HepG2 (cell line): ENCODE measurements around the gene HES6. TPM values are rescaled to one million over a fixed set of nuclear protein-coding genes. Genes with fewer than 3 reads are reported as not detected.

Experiments used
- ADNP ChIP-seq: sonication (generic); formaldehyde crosslinking; IDR thresholded peaks from 2 replicates; pipeline ENCODE4 v1.4.0; 2020; ENCODE audit warnings: missing genetic modification reagents
- AHR ChIP-seq: IDR thresholded peaks from 2 replicates; pipeline ENCODE4 v1.6.1; 2018; ENCODE audit warnings: missing genetic modification reagents, missing compliant biosample characterization
- ISL2 ChIP-seq: sonication (generic); formaldehyde crosslinking; IDR thresholded peaks from 2 replicates; pipeline ENCODE4 v1.5.0; 2020; ENCODE audit warnings: missing genetic modification reagents
- MXD4 ChIP-seq: IDR thresholded peaks from 2 replicates; pipeline ENCODE4 v1.6.1; 2016; ENCODE audit warnings: mild to moderate bottlenecking, missing biosample characterization, missing genetic modification reagents
- PRMT3 ChIP-seq: sonication (generic); formaldehyde crosslinking; IDR thresholded peaks from 2 replicates; pipeline ENCODE4 v1.8.1; 2022; ENCODE audit warnings: low read depth, mild to moderate bottlenecking, moderate library complexity, missing genetic modification reagents, borderline replicate concordance
- SMAD3 ChIP-seq: sonication (generic); formaldehyde crosslinking; IDR thresholded peaks from 2 replicates; pipeline ENCODE4 v1.4.0; 2020; ENCODE audit warnings: missing genetic modification reagents
- ZNF317 ChIP-seq: sonication (generic); formaldehyde crosslinking; IDR thresholded peaks from 2 replicates; pipeline ENCODE4 v1.5.0; 2020; ENCODE audit warnings: mild to moderate bottlenecking, missing genetic modification reagents
- ZNF83 ChIP-seq: sonication (generic); formaldehyde crosslinking; IDR thresholded peaks from 2 replicates; pipeline ENCODE4 v1.4.0; 2020; ENCODE audit warnings: missing genetic modification reagents, mild to moderate bottlenecking, borderline replicate concordance
- ZNF850 ChIP-seq: sonication (generic); formaldehyde crosslinking; conservative IDR thresholded peaks from 2 replicates; pipeline ENCODE4 v1.9.0; 2021; ENCODE audit warnings: mild to moderate bottlenecking, missing genetic modification reagents
- ZNF891 ChIP-seq: sonication (generic); formaldehyde crosslinking; IDR thresholded peaks from 2 replicates; pipeline ENCODE4 v1.5.0; 2020; ENCODE audit warnings: mild to moderate bottlenecking, missing genetic modification reagents
- polyA plus RNA-seq, 8 experiments: library from polyadenylated mRNA; depleted of rRNA in 3 of 8; stranded (reverse) in 7 of 8; unstranded in 1 of 8; fragments of >200 nt; fragmentation: Illumina TruSeq in 4 of 8; extraction: Trizol in 4 of 8; gene quantifications; 2 replicates each; pipeline versions ENCODE4 v1.2.1 to v1.2.3, GENCODE V29; 2011 to 2016; ENCODE audit warnings: low read depth in 4 of 8, missing spikeins in 1 of 8, mixed read lengths in 1 of 8; ENCODE audit not compliant: insufficient read depth in 1 of 8
- total RNA-seq, 5 experiments: library from RNA; depleted of rRNA; stranded (reverse); fragments of >200 nt; fragmentation: Illumina TruSeq; extraction: Trizol; gene quantifications; 2 replicates each; pipeline ENCODE4 v1.2.3, GENCODE V29; 2016; ENCODE audit warnings: low read depth in 1 of 5
- TF ChIP-seq, protein P1 (sequence below): sonication (generic); formaldehyde crosslinking; IDR thresholded peaks from 2 replicates; pipeline ENCODE4 v1.5.0; 2020; ENCODE audit warnings: missing genetic modification reagents, mild to moderate bottlenecking, borderline replicate concordance
- TF ChIP-seq, protein P2 (sequence below): sonication (generic); formaldehyde crosslinking; IDR thresholded peaks from 2 replicates; pipeline ENCODE4 v1.4.0; 2020; ENCODE audit warnings: missing genetic modification reagents
- TF ChIP-seq, protein P3 (sequence below): sonication (generic); formaldehyde crosslinking; conservative IDR thresholded peaks from 2 replicates; pipeline ENCODE4 v1.8.0; 2022; ENCODE audit warnings: low read depth, missing genetic modification reagents

Gene HES6
- total and polyA plus RNA-seq, 2 of the 13 experiments (the other 11 are each of a cell fraction or from before 2014, with no cell fraction given) = 19.5 to 82.8 TPM

DNA sequence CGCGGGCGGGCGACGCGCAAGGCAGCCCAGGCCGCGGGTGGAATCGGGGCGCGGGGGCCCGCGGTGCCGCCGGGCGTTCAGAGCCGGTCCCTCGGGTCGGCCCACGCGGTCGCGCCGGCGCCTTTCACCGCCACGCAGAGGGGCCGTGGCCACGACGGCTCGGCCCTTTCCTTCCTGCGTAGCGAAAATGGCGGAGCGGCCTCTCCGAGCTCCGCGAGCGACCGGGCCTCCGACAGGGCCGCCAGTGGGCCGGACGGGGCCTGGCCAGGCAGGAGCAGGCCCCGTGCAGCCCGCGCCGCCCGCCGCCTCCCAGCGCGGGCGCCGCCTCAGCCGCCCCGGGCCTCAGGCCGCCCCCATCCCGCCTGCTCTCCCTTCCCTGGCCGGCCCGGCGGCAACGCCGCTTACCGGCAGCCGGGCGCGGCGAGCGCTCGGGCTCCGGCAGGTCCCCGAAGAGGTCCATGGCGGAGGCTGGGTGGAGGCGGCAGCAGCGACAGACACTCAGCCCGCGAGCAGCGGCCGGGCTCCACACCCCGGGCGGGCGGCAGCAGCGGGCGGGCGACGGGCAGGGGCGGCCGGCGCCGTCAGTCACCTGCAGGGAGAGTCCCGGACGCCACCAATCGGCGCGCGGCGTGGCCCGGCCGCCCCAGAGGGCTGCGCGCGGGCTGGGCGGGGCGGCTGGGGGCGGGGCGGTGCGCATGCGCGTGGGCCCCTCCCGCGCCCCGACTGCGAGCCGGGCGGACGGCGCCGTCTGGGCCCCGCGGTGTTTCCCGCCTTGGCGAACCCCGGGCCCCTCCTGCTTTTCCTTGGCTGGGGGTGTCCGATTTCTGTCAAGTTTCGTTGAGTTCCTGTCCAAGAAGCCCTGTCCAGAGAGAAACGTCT, 36.5 kb downstream of the HES6 start, which contains the start of gene ILKAP (continued):
- TF ChIP-seq, protein P1, sequence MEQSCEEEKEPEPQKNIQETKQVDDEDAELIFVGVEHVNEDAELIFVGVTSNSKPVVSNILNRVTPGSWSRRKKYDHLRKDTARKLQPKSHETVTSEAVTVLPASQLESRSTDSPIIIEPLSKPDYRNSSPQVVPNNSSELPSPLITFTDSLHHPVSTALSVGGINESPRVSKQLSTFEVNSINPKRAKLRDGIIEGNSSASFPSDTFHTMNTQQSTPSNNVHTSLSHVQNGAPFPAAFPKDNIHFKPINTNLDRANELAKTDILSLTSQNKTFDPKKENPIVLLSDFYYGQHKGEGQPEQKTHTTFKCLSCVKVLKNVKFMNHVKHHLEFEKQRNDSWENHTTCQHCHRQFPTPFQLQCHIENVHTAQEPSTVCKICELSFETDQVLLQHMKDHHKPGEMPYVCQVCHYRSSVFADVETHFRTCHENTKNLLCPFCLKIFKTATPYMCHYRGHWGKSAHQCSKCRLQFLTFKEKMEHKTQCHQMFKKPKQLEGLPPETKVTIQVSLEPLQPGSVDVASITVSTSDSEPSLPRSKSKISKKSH (CRISPR knock-in tag) = 0 out of 2 replicates have a peak, but pooled peaks have one; percentile 72
- TF ChIP-seq MXD4 (CRISPR knock-in tag) (0 out of 2 replicates have a peak, but pooled peaks have one; percentile 50), PRMT3 (CRISPR knock-in tag) (no peak), ZNF317 (0 out of 2 replicates have a peak, but pooled peaks have one; percentile 35), ZNF83 (CRISPR knock-in tag) (0 out of 2 replicates have a peak, but pooled peaks have one; percentile 20), AHR (CRISPR knock-in tag) (no peak; the same call in 1 of the 2 replicates), ZNF850 (CRISPR knock-in tag) (no peak), ZNF891 (peak; percentile 92), SMAD3 (CRISPR knock-in tag) (no peak), ADNP (CRISPR knock-in tag) (no peak), ISL2 (CRISPR knock-in tag) (no peak)
- TF ChIP-seq, protein P2, sequence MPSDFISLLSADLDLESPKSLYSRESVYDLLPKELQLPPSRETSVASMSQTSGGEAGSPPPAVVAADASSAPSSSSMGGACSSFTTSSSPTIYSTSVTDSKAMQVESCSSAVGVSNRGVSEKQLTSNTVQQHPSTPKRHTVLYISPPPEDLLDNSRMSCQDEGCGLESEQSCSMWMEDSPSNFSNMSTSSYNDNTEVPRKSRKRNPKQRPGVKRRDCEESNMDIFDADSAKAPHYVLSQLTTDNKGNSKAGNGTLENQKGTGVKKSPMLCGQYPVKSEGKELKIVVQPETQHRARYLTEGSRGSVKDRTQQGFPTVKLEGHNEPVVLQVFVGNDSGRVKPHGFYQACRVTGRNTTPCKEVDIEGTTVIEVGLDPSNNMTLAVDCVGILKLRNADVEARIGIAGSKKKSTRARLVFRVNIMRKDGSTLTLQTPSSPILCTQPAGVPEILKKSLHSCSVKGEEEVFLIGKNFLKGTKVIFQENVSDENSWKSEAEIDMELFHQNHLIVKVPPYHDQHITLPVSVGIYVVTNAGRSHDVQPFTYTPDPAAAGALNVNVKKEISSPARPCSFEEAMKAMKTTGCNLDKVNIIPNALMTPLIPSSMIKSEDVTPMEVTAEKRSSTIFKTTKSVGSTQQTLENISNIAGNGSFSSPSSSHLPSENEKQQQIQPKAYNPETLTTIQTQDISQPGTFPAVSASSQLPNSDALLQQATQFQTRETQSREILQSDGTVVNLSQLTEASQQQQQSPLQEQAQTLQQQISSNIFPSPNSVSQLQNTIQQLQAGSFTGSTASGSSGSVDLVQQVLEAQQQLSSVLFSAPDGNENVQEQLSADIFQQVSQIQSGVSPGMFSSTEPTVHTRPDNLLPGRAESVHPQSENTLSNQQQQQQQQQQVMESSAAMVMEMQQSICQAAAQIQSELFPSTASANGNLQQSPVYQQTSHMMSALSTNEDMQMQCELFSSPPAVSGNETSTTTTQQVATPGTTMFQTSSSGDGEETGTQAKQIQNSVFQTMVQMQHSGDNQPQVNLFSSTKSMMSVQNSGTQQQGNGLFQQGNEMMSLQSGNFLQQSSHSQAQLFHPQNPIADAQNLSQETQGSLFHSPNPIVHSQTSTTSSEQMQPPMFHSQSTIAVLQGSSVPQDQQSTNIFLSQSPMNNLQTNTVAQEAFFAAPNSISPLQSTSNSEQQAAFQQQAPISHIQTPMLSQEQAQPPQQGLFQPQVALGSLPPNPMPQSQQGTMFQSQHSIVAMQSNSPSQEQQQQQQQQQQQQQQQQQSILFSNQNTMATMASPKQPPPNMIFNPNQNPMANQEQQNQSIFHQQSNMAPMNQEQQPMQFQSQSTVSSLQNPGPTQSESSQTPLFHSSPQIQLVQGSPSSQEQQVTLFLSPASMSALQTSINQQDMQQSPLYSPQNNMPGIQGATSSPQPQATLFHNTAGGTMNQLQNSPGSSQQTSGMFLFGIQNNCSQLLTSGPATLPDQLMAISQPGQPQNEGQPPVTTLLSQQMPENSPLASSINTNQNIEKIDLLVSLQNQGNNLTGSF (CRISPR knock-in tag) = peak; percentile 38
- TF ChIP-seq, protein P3, sequence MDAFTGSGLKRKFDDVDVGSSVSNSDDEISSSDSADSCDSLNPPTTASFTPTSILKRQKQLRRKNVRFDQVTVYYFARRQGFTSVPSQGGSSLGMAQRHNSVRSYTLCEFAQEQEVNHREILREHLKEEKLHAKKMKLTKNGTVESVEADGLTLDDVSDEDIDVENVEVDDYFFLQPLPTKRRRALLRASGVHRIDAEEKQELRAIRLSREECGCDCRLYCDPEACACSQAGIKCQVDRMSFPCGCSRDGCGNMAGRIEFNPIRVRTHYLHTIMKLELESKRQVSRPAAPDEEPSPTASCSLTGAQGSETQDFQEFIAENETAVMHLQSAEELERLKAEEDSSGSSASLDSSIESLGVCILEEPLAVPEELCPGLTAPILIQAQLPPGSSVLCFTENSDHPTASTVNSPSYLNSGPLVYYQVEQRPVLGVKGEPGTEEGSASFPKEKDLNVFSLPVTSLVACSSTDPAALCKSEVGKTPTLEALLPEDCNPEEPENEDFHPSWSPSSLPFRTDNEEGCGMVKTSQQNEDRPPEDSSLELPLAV = 0 out of 2 replicates have a peak, but pooled peaks have one; percentile 40
